OCI-LY1 (cell line): ENCODE results near the gene ANKRD11.

Experiments
- H2AFZ ChIP-seq: fragments of 200-600 bp; sonication (generic), shearing (Covaris generic); 2 replicates; pipeline ENCODE4 v1.6.0; 2014; ENCODE audit warnings: antibody characterized with exemption, mild to moderate bottlenecking, low read length
- H3F3A ChIP-seq: fragments of 200-600 bp; sonication (generic), shearing (Covaris generic); 2 replicates; pipeline ENCODE4 v1.6.0; 2014; ENCODE audit warnings: mild to moderate bottlenecking, antibody characterized with exemption, low read length, moderate library complexity; ENCODE audit not compliant: insufficient read depth
- H3K27ac ChIP-seq: fragments of 200-600 bp; sonication (generic); 2 replicates; pipeline ENCODE4 v1.5.1; 2014; ENCODE audit warnings: low read length, mixed run types, mild to moderate bottlenecking, low read depth; ENCODE audit not compliant: poor library complexity, severe bottlenecking
- H3K27me3 ChIP-seq: fragments of 200-600 bp; sonication (generic); 2 replicates; pipeline ENCODE4 v1.6.0; 2014; ENCODE audit warnings: antibody characterized with exemption, mild to moderate bottlenecking, low read length, moderate library complexity; ENCODE audit not compliant: insufficient read depth
- H3K36me3 ChIP-seq: fragments of 200-600 bp; sonication (generic); 2 replicates; pipeline ENCODE4 v1.6.1; 2014; ENCODE audit warnings: mild to moderate bottlenecking, antibody characterized with exemption, low read length, moderate library complexity, mixed read lengths; ENCODE audit not compliant: insufficient read depth
- H3K4me1 ChIP-seq: fragments of 200-600 bp; sonication (generic); 2 replicates; pipeline ENCODE4 v1.5.1; 2014; ENCODE audit warnings: mild to moderate bottlenecking, low read length, moderate library complexity; ENCODE audit not compliant: insufficient read depth, severe bottlenecking
- H3K4me2 ChIP-seq: fragments of 200-600 bp; sonication (generic), shearing (Covaris generic); 2 replicates; pipeline ENCODE4 v1.6.1; 2014; ENCODE audit warnings: low read length
- H3K4me3 ChIP-seq: fragments of 200-600 bp; sonication (generic); 2 replicates; pipeline ENCODE4 v1.5.1; 2014; ENCODE audit warnings: low read length, low read depth, mild to moderate bottlenecking, mixed read lengths; ENCODE audit not compliant: poor library complexity, severe bottlenecking
- H3K79me2 ChIP-seq: fragments of 200-600 bp; shearing (Covaris generic); 2 replicates; pipeline ENCODE4 v1.6.1; 2016; ENCODE audit warnings: mixed run types, low read length, mixed read lengths; ENCODE audit not compliant: insufficient read depth
- H3K9ac ChIP-seq: fragments of 200-600 bp; sonication (generic), shearing (Covaris generic); 2 replicates; pipeline ENCODE4 v1.6.1; 2014; ENCODE audit warnings: mild to moderate bottlenecking, low read length, mixed read lengths
- H3K9me2 ChIP-seq: fragments of 200-600 bp; sonication (generic), shearing (Covaris generic); 2 replicates; pipeline ENCODE4 v1.6.1; 2014; ENCODE audit warnings: low read depth, mild to moderate bottlenecking, low read length, mixed read lengths
- H3K9me3 ChIP-seq: fragments of 200-600 bp; shearing (Covaris generic); 2 replicates; pipeline ENCODE4 v1.6.1; 2014; ENCODE audit warnings: low read length, mixed read lengths
- H4K20me1 ChIP-seq: fragments of 200-600 bp; sonication (generic), shearing (Covaris generic); 2 replicates; pipeline ENCODE4 v1.6.0; 2016; ENCODE audit warnings: mild to moderate bottlenecking, low read length; ENCODE audit not compliant: insufficient read depth
- CTCF ChIP-seq: fragments of 200-600 bp; sonication (generic), shearing (Covaris generic); IDR thresholded peaks from 2 replicates; pipeline ENCODE4 v1.5.1; 2017; ENCODE audit warnings: mild to moderate bottlenecking, antibody characterized with exemption, low read length, moderate library complexity, mixed read lengths
- EZH2 ChIP-seq: fragments of 200-600 bp; sonication (generic), shearing (Covaris generic); IDR thresholded peaks from 2 replicates; pipeline ENCODE4 v1.8.0; 2017; ENCODE audit warnings: borderline replicate concordance, mixed run types, mild to moderate bottlenecking, antibody characterized with exemption, low read length, moderate library complexity, mixed read lengths

Gene ANKRD11

GRCh38 chr16:89407282-89407924, 83.0 kb downstream of the ANKRD11 start:
- no peaks in the 10 kb centered on the region for H4K20me1 ChIP-seq
- peaks cover 89% of the 10 kb centered on the region for H3K79me2 ChIP-seq
- H3K27me3 ChIP-seq = no peaks in the 10 kb centered on the region
- no peak overlapping the region for H2AFZ ChIP-seq
- H3K36me3 ChIP-seq = no peaks in the 10 kb centered on the region
- H3K4me2 ChIP-seq = no peak overlapping the region
- H3K4me3 ChIP-seq = no peak overlapping the region
- H3K9ac ChIP-seq = no peak overlapping the region
- peak overlapping the region; percentile 22 for H3K27ac ChIP-seq
- no peaks in the 10 kb centered on the region for H3F3A ChIP-seq
- TF ChIP-seq EZH2 = no peak
- no peak for TF ChIP-seq CTCF
- H3K4me1 ChIP-seq = peaks cover 81% of the 10 kb centered on the region
- H3K9me3 ChIP-seq = no peaks in the 10 kb centered on the region
- H3K9me2 ChIP-seq = no peaks in the 10 kb centered on the region

GRCh38 chr16:89406277-89406888, 84.0 kb downstream of the ANKRD11 start:
- no peaks in the 10 kb centered on the region for H3K9me2 ChIP-seq
- no peak overlapping the region for H3K9ac ChIP-seq
- H3K36me3 ChIP-seq = no peaks in the 10 kb centered on the region
- H3K27me3 ChIP-seq = no peaks in the 10 kb centered on the region
- no peaks in the 10 kb centered on the region for H3K9me3 ChIP-seq
- peaks cover 77% of the 10 kb centered on the region for H3K4me1 ChIP-seq
- H2AFZ ChIP-seq = no peak overlapping the region
- no peaks in the 10 kb centered on the region for H3F3A ChIP-seq
- H3K4me2 ChIP-seq = no peak overlapping the region
- H4K20me1 ChIP-seq = no peaks in the 10 kb centered on the region
- TF ChIP-seq CTCF (no peak), EZH2 (no peak)
- H3K79me2 ChIP-seq = peaks cover 90% of the 10 kb centered on the region
- H3K4me3 ChIP-seq = no peak overlapping the region
- peak overlapping the region; percentile 28 for H3K27ac ChIP-seq

DNA sequence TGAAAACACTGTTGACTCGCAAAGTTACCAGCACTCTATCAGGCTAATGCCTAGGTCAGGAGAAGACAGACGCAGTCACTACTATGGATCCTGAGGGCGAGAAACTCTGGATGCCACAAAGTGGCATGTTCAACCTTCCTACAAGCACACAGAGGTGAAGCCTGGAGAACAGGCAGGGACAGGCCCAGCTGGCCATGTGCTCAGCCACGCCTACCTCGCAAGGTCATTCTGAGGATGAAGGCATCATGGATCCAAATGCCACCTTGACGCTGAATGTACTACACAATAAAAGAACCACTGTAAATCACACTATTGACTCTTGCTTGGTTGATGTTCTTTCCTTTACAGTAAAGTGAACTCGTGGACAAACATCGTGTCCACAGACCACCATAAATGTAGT, 85.8 kb downstream of the ANKRD11 start:
- H3K9me3 ChIP-seq = no peaks in the 10 kb centered on the region
- H3K36me3 ChIP-seq = no peaks in the 10 kb centered on the region
- no peaks in the 10 kb centered on the region for H4K20me1 ChIP-seq
- peaks cover 61% of the 10 kb centered on the region for H3K4me1 ChIP-seq
- H3K9ac ChIP-seq = no peak overlapping the region
- H2AFZ ChIP-seq = no peak overlapping the region
- H3K79me2 ChIP-seq = peaks cover 79% of the 10 kb centered on the region
- peak overlapping the region; percentile 49 for H3K27ac ChIP-seq
- H3K4me2 ChIP-seq = no peak overlapping the region; the same call in 1 of the 2 replicates
- TF ChIP-seq CTCF (no peak), EZH2 (no peak)
- no peaks in the 10 kb centered on the region for H3K9me2 ChIP-seq
- H3K27me3 ChIP-seq = no peaks in the 10 kb centered on the region
- H3F3A ChIP-seq = no peaks in the 10 kb centered on the region
- H3K4me3 ChIP-seq = no peak overlapping the region
